Measurements from ENCODE around the gene PIGN.

PIGN gene

GRCh38 chr18:62101321-62101721 lies 85.5 kb downstream of the PIGN start:
- ChIA-PET CTCF (no interaction called here), POLR2A (no interaction called here)
- DNase-seq (ENCODE audit: extremely low spot score) = no peak
- no peak for TF ChIP-seq ARNT (IDR thresholded peaks at IDR 0.05)
- no peak for TF ChIP-seq BHLHE40 (IDR thresholded peaks at IDR 0.05; ENCODE audit: borderline replicate concordance)
- no peak for TF ChIP-seq FOXM1 (IDR thresholded peaks at IDR 0.05; ENCODE audit: borderline replicate concordance)
- no peak for TF ChIP-seq HDGF (IDR thresholded peaks at IDR 0.05; ENCODE audit: borderline replicate concordance)
- TF ChIP-seq L3MBTL2 (conservative IDR thresholded peaks at IDR 0.05) = no peak
- no peak for TF ChIP-seq NFRKB (IDR thresholded peaks at IDR 0.05)
- no peak for TF ChIP-seq CTBP1 (IDR thresholded peaks at IDR 0.05; ENCODE audit: borderline replicate concordance)
- no peak for TF ChIP-seq TARDBP (IDR thresholded peaks at IDR 0.05)
- no peak for TF ChIP-seq FOXK2 (IDR thresholded peaks at IDR 0.05)
- TF ChIP-seq FOXA1 (IDR thresholded peaks at IDR 0.05) = no peak
- TF ChIP-seq SP1 (IDR thresholded peaks at IDR 0.05) = no peak
- no peak for TF ChIP-seq ZNF384 (IDR thresholded peaks at IDR 0.05)
- no peak for TF ChIP-seq PKNOX1 (IDR thresholded peaks at IDR 0.05)
- no peak for TF ChIP-seq SUZ12 (IDR thresholded peaks at IDR 0.05)
- no peak for TF ChIP-seq LEF1 (IDR thresholded peaks at IDR 0.05; ENCODE audit: borderline replicate concordance)
- TF ChIP-seq ELF4 (IDR thresholded peaks at IDR 0.05) = no peak

GRCh38 chr18:62098960-62099359 lies 87.9 kb downstream of the PIGN start:
- no peak for TF ChIP-seq PKNOX1 (IDR thresholded peaks at IDR 0.05)
- TF ChIP-seq ARNT (IDR thresholded peaks at IDR 0.05) = no peak
- no peak for TF ChIP-seq L3MBTL2 (conservative IDR thresholded peaks at IDR 0.05)
- TF ChIP-seq FOXK2 (IDR thresholded peaks at IDR 0.05) = no peak
- no peak for TF ChIP-seq SUZ12 (IDR thresholded peaks at IDR 0.05)
- no peak for TF ChIP-seq BHLHE40 (IDR thresholded peaks at IDR 0.05; ENCODE audit: borderline replicate concordance)
- TF ChIP-seq SP1 (IDR thresholded peaks at IDR 0.05) = no peak
- TF ChIP-seq LEF1 (IDR thresholded peaks at IDR 0.05; ENCODE audit: borderline replicate concordance) = no peak
- no peak for TF ChIP-seq ELF4 (IDR thresholded peaks at IDR 0.05)
- ChIA-PET POLR2A (no interaction called here), CTCF (no interaction called here)
- DNase-seq (ENCODE audit: extremely low spot score) = no peak

GRCh38 chr18:62097698-62098097 lies 89.2 kb downstream of the PIGN start:
- ChIA-PET CTCF (no interaction called here), POLR2A (no interaction called here)
- TF ChIP-seq FOXA1 (IDR thresholded peaks at IDR 0.05) (no peak), TARDBP (IDR thresholded peaks at IDR 0.05) (no peak), LEF1 (IDR thresholded peaks at IDR 0.05; ENCODE audit: borderline replicate concordance) (no peak), FOXK2 (IDR thresholded peaks at IDR 0.05) (no peak), SUZ12 (IDR thresholded peaks at IDR 0.05) (no peak), L3MBTL2 (conservative IDR thresholded peaks at IDR 0.05) (no peak), ARNT (IDR thresholded peaks at IDR 0.05) (no peak), CTBP1 (IDR thresholded peaks at IDR 0.05; ENCODE audit: borderline replicate concordance) (no peak), PKNOX1 (IDR thresholded peaks at IDR 0.05) (no peak), ZNF384 (IDR thresholded peaks at IDR 0.05) (no peak), HDGF (IDR thresholded peaks at IDR 0.05; ENCODE audit: borderline replicate concordance) (no peak)
- DNase-seq (ENCODE audit: extremely low spot score) = no peak

- no peak for DNase-seq (ENCODE audit: extremely low spot score)
- ChIA-PET POLR2A (no interaction called here), CTCF (no interaction called here)
- TF ChIP-seq LEF1 (IDR thresholded peaks at IDR 0.05; ENCODE audit: borderline replicate concordance) (no peak), BHLHE40 (IDR thresholded peaks at IDR 0.05; ENCODE audit: borderline replicate concordance) (no peak), SUZ12 (IDR thresholded peaks at IDR 0.05) (no peak), ARNT (IDR thresholded peaks at IDR 0.05) (no peak), SP1 (IDR thresholded peaks at IDR 0.05) (no peak), FOXA1 (IDR thresholded peaks at IDR 0.05) (no peak), L3MBTL2 (conservative IDR thresholded peaks at IDR 0.05) (no peak), HDGF (IDR thresholded peaks at IDR 0.05; ENCODE audit: borderline replicate concordance) (no peak)
Observed at GRCh38 chr18:62091487-62092120, 95.3 kb downstream of the PIGN start.

GRCh38 chr18:62089174-62089573 lies 97.7 kb downstream of the PIGN start:
- no peak for DNase-seq (ENCODE audit: extremely low spot score)
- POLR2A ChIA-PET = no interaction called here
- CTCF ChIA-PET = no interaction called here
- TF ChIP-seq FOXK2 (IDR thresholded peaks at IDR 0.05) (no peak), BHLHE40 (IDR thresholded peaks at IDR 0.05; ENCODE audit: borderline replicate concordance) (no peak), TARDBP (IDR thresholded peaks at IDR 0.05) (no peak)

GRCh38 chr18:62088156-62088555 lies 98.7 kb downstream of the PIGN start:
- POLR2A ChIA-PET = no interaction called here
- TF ChIP-seq NFRKB (IDR thresholded peaks at IDR 0.05) = no peak
- no peak for TF ChIP-seq ZNF384 (IDR thresholded peaks at IDR 0.05)
- no peak for TF ChIP-seq BHLHE40 (IDR thresholded peaks at IDR 0.05; ENCODE audit: borderline replicate concordance)
- TF ChIP-seq CTBP1 (IDR thresholded peaks at IDR 0.05; ENCODE audit: borderline replicate concordance) = no peak
- no peak for TF ChIP-seq FOXA1 (IDR thresholded peaks at IDR 0.05)
- TF ChIP-seq LEF1 (IDR thresholded peaks at IDR 0.05; ENCODE audit: borderline replicate concordance) = no peak
- TF ChIP-seq L3MBTL2 (conservative IDR thresholded peaks at IDR 0.05) = no peak
- no peak for DNase-seq (ENCODE audit: extremely low spot score)
- CTCF ChIA-PET = no interaction called here

- DNase-seq (ENCODE audit: extremely low spot score) = no peak
- POLR2A ChIA-PET = no interaction called here
- TF ChIP-seq SP1 (IDR thresholded peaks at IDR 0.05) (no peak), NFRKB (IDR thresholded peaks at IDR 0.05) (no peak), HDGF (IDR thresholded peaks at IDR 0.05; ENCODE audit: borderline replicate concordance) (no peak), TARDBP (IDR thresholded peaks at IDR 0.05) (no peak), PKNOX1 (IDR thresholded peaks at IDR 0.05) (no peak), BHLHE40 (IDR thresholded peaks at IDR 0.05; ENCODE audit: borderline replicate concordance) (no peak), LEF1 (IDR thresholded peaks at IDR 0.05; ENCODE audit: borderline replicate concordance) (no peak), ZNF384 (IDR thresholded peaks at IDR 0.05) (no peak), CTBP1 (IDR thresholded peaks at IDR 0.05; ENCODE audit: borderline replicate concordance) (no peak)
- CTCF ChIA-PET = no interaction called here
Observed at GRCh38 chr18:62085756-62086155, 101.1 kb downstream of the PIGN start.
